Adrenal gland (tissue), 5 donors: ENCODE measurements around the gene CTNS.

Experiments
- CTCF ChIP-seq, 6 experiments: fragments of 450-650 bp in 4 of 6; fragments of 200-600 bp in 2 of 6; sonication (generic) in 1 of 6; IDR thresholded peaks; 1 replicate in 5 of 6; 2 replicates in 1 of 6; pipeline versions ENCODE4 v1.5.1 to v1.8.0; 2016 to 2021; ENCODE audit warnings: antibody characterized with exemption in 6 of 6, mild to moderate bottlenecking in 2 of 6, moderate library complexity in 1 of 6
- POLR2A ChIP-seq, 2 donors: fragments of 450-650 bp; IDR thresholded peaks; one replicate each; pipeline ENCODE4 v1.6.1; 2017; ENCODE audit warnings: antibody characterized with exemption in 2 of 2, mild to moderate bottlenecking in 2 of 2, moderate library complexity in 1 of 2
- donor health status: DM: no; HTN: no; CAD: no.

GRCh38 chr17:3681565-3681964 lies 45.0 kb downstream of the CTNS start:
- TF ChIP-seq CTCF (IDR thresholded peaks at IDR 0.05) (no peak), POLR2A (IDR thresholded peaks at IDR 0.05) (no peak)
